ENCODE measurements around the gene ZBTB25.

ZBTB25 gene

GRCh38 chr14:64440494-64440893 is 63.1 kb downstream of the ZBTB25 start:
- no peak for DNase-seq (ENCODE audit: low read depth in 2 of 2)

GRCh38 chr14:64439141-64439540 is 64.5 kb downstream of the ZBTB25 start:
- DNase-seq (ENCODE audit: low read depth in 2 of 2): no peak

- DNase-seq (ENCODE audit: low read depth in 2 of 2): no peak
Measured at GRCh38 chr14:64438181-64438841, 65.3 kb downstream of the ZBTB25 start.

GRCh38 chr14:64434528-64434927 is 69.1 kb downstream of the ZBTB25 start:
- DNase-seq (ENCODE audit: low read depth in 2 of 2): no peak

DNA sequence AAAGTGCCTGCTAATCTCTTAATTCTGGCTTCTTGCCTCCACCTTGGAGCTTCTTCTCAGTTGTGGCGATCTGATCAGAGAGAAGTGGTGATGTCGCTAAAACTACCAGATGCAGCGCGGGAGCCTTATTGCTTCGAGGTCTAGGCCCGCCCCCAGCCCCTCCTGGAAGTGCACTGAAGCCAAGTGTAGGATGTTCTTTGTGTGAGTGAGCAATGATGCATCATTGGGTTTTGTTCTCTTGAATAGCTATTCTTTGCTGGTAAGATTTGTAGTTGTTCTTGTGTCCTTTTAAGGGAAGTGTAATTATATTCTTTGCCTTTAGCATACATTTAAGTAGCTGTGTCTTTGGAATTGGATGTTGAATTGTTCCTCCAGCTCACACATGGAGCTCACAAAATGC is 79.7 kb downstream of the ZBTB25 start:
- DNase-seq (ENCODE audit: low read depth in 2 of 2): peak in 1 of 2 donors; percentile 45

DNA sequence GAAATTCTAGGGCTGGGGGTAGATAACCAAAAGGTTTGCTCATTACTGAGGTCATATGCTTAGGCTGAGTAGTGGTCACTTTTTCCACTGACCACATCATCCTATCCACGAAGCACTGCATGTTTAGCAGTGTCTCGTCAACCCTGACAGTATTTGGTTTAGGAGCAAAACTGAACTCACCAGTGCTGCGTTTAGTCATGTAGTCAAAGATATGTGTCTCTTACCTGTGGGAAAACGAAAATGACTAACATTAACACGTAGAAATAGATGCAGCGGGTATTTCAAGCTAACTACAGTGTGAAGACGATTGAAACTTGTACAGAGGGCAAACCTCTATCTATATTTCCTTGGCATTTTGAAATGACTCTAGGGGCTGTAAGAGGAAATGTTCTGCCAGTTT is 80.9 kb downstream of the ZBTB25 start:
- DNase-seq (ENCODE audit: low read depth in 2 of 2): no peak

DNA sequence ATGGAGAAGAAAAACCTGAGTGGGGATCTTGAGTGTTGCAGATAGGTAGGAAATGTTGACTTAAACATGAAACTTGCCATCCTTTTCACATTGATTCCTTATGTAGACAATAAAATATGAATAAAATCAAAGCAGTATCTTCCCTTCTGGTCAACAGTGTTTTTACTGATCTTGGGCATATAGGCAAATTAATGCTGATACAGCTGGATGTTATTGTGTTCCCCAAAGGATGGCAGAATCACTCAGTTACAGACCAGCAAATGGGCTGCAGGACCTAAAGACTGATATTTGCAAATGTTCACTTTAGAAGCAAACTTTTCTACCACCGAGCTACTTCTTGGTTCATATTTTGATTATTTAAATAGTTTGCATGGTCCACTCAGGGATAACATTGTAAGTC is 81.6 kb downstream of the ZBTB25 start:
- no peak for DNase-seq (ENCODE audit: low read depth in 2 of 2)

GRCh38 chr14:64421166-64421565 is 82.5 kb downstream of the ZBTB25 start:
- DNase-seq (ENCODE audit: low read depth in 2 of 2): no peak

DNA sequence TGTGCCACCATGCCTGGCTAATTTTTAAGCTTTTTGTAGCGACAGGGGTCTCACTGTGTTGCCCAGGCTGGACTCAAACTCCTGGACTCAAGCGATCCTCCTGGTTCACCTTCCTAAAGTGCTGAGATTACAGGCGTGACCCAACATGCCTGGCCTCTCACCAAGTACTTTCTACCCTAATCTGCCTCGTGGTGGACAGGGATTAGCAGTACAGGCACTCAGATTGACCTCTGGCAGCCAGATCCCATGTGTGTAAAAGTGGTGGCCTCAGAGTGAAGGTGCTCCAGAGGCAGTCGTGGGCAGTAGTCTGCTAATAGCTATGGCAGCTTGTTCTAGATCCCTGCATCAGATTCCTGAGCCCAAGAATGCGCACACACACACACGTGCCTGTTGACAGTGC is 84.6 kb downstream of the ZBTB25 start:
- no peak for DNase-seq (ENCODE audit: low read depth in 2 of 2)

DNA sequence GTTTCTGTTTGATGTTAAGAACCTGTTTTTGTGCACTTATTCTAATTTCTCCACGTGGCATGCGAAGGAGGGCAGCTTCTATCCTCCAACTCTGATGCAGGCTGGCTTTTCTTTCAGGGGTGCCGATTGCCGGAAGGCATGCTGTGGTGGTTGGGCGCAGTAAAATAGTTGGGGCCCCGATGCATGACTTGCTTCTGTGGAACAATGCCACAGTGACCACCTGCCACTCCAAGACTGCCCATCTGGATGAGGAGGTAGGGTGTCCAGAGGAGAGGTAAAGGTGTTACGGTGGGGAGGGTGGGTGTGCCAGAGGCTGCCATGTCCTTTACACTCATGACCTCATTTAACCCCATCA is 85.9 kb downstream of the ZBTB25 start:
- DNase-seq (ENCODE audit: low read depth in 2 of 2): no peak

- no peak for DNase-seq (ENCODE audit: low read depth in 2 of 2)
Measured at GRCh38 chr14:64417055-64417770, 86.4 kb downstream of the ZBTB25 start.

DNA sequence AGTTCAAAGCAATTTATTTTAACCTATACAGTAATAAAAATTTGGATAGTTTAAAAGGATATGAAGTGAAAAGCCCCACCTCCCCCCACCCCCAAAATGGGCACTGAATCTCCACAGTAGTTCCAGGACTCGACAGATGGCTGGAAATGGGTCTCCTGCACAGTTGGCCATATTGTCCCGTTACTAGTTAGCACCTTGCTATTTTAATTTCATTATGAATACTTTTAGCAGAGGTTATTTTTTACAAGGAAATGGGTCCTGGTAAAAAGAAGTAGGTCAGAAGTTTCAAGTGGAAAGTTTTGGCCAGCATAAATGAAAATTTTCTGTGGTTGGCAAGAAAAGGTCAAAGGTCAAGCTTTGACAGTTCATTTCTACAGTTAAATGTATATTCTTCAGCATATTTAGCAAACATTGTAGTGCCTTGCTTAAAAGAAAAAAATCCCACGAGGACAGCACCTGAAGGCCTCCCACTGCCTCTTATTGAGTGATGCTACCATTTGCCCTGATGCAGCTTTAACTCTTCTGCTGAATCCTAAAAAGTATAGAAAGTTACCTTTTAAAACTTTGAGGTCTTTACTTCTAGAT is 87.2 kb downstream of the ZBTB25 start:
- DNase-seq (ENCODE audit: low read depth in 2 of 2): no peak

DNA sequence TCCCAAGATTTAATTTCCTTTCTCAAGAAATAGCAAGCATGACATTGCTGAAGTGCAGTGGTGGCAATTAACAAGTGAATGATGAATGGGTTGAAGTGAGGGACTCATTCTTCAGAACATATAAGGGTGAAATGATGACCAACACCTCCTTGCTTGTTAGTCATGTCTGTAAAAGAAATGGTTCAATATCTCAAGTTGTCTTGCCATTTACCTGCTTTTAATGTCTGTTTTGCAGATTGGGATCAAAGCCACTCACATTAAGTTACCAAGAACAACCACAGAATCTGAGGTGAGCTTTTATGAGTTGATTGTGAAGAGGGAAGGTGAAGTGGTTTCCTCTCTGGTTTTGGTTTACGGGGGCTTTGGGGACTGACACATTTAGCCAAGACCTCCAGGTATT is 91.4 kb downstream of the ZBTB25 start:
- no peak for DNase-seq (ENCODE audit: low read depth in 2 of 2)

DNA sequence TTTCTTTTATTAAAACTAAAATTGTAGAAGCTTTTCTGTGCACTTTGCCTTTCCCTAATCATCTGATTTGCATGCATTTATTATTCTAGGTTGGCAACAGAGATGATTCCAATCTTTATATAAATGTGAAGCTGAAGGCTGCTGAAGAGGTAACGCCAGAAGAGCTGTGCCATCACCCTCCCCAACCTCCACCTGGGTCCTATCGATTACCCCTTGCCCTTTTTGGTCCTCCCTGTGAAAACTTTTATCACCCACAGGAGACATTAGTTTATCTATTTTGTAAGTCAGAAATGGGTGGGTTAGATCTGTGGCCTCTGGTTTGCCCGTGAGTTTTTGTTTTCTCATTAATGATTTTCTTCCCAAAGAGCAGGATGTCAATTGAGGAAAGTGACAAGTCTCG is 92.6 kb downstream of the ZBTB25 start:
- no peak for DNase-seq (ENCODE audit: low read depth in 2 of 2)

DNA sequence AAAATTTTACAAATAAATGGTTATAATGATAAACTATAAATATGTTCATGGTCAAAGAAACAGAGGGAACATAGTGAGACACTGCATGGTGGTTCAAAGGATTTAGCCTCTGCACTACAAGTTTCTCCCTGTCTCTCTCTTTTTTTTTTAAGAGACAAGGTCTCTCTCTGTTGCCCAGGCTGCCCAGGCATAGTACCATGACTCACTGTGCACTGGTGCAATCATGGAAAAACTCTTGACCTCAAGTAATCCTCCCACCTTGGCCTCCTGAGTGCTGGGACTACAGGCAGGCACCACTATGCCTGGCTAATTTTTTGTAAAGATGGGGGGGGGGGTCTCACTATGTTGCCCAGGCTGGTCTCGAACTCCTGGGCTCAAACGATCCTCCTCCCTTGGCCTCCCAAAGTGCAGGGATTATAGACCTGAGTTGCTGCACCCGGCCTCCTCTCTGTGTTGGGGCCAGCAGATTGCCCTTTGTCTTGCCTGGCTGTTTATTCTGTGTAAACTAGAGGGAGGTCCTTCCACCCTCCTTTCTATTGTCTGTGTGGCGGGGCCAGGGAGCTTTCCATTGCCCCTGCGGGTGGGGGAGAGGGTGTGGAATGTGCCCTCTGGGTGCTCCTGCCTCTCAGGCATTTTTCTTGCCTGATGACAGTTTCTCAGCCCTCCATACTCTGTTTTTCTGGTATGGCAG is 93.4 kb downstream of the ZBTB25 start:
- no peak for DNase-seq (ENCODE audit: low read depth in 2 of 2)

GRCh38 chr14:64409126-64409920 is 94.3 kb downstream of the ZBTB25 start:
- no peak for DNase-seq (ENCODE audit: low read depth in 2 of 2)

DNA sequence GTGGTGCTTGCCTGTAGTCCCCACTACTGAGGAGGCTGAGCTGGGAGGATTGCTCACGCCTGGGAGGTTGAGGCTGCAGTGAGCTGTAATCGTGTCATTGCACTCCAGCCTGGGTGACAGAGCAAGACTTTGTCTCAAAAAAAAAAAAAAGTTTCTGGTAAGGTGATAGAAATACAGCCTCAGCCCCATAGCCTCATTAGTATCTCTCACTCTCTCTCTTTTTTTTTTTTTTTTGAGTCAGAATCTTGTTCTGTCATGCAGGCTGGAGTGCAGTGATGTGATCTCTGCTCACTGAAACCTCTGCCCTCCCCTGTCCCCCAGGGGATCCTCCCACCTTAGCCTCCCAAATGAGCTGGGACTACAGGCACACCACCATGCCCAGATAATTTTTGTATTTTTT is 96.3 kb downstream of the ZBTB25 start:
- DNase-seq (ENCODE audit: low read depth in 2 of 2): no peak

DNA sequence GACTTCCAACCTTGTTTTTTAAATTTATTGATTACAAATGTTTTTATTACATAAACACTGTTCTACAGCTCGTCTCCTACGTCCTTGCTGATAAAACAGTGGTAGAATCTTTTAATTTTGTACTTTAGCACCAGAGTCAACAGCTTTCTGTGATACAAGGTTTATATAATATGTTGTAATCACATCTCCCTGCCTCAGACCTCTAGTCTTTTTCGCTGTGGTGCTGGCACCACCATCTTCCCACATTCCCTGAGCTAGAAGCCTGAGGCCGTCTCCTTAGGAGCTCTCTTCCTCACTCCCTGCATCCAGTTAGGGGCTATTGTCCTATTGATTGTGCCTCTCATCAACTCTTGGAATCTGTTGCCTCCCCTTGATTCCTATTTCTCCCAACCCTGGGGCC is 98.3 kb downstream of the ZBTB25 start:
- DNase-seq (ENCODE audit: low read depth in 2 of 2): no peak

DNA sequence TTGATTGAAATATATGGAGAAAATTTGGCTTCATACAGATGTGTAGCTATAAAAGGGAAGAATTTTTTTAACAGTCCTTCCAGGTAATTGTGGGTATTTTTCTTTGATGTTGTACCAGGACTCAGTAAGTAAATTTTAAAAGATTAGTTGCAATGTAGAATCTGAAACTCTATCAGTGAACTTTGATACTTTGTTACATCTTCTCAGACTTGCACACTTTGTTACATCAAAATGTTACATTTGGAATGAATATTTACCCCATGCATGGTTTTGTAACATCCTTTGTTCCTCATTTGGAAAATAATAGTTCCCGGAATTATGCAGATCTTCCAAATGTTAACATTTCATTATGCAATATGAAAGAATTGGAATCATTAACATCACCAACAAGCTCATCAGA is 101.7 kb downstream of the ZBTB25 start:
- DNase-seq (ENCODE audit: low read depth in 2 of 2): no peak

DNA sequence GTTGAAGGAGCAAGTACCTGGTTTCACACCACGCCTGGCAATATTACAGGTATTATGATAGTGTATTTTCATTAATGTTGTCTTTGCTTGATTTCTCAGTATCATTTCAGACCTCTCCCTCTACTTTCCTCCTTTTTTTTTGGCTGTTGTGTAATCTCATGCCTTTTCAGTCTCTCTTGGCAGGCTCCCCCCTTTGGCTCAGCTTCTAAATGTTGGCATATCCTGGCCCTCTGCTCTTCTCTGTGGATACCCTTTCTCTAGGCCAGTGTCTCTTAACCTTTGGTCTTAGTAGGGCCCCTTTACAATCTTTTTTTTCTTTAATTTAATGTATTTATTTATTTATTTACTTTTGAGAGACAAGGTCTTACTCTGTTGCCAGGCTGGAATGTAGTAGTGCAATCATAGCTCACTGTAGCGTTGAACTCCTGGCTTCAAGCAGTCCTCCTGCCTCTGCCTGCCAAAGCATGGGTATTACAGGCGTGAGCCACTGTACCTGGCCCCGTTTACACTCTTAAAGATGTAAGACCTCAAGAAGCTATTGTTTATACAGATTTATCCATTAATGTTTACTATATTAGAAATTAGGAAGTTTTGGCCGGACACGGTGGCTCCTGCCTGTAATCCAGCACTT is 102.7 kb downstream of the ZBTB25 start:
- DNase-seq (ENCODE audit: low read depth in 2 of 2): no peak

Data from stimulated activated CD8-positive, alpha-beta memory T cell treated with anti-CD3 and anti-CD28 coated beads, Interleukin-15, amount 100 ng/mL, for 48 hours (primary cell).